Ishikawa (cell line): ENCODE data around the gene MGAM2.

Source experiments
- CEBPB ChIP-seq: IDR thresholded peaks from 2 replicates; pipeline ENCODE4 v1.6.1; 2012
- CREB1 ChIP-seq: IDR thresholded peaks from 2 replicates; pipeline ENCODE4 v1.6.1; 2012; ENCODE audit warnings: low read depth
- EGR1 ChIP-seq: IDR thresholded peaks from 2 replicates; pipeline ENCODE4 v1.6.1; 2012
- EP300 ChIP-seq: IDR thresholded peaks from 2 replicates; pipeline ENCODE4 v1.6.1; 2012; ENCODE audit warnings: borderline replicate concordance
- FOXM1 ChIP-seq: IDR thresholded peaks from 2 replicates; pipeline ENCODE4 v1.6.1; 2012; ENCODE audit warnings: low read depth, borderline replicate concordance
- MAX ChIP-seq: IDR thresholded peaks from 2 replicates; pipeline ENCODE4 v1.6.1; 2012
- NFIC ChIP-seq: IDR thresholded peaks from 2 replicates; pipeline ENCODE4 v1.6.1; 2012
- RAD21 ChIP-seq: IDR thresholded peaks from 2 replicates; pipeline ENCODE4 v1.6.1; 2012; ENCODE audit warnings: low read depth
- REST ChIP-seq: IDR thresholded peaks from 2 replicates; pipeline ENCODE4 v1.6.1; 2012; ENCODE audit warnings: low read depth, mild to moderate bottlenecking
- TAF1 ChIP-seq: IDR thresholded peaks from 2 replicates; pipeline ENCODE4 v1.6.1; 2012; ENCODE audit warnings: low read depth, mild to moderate bottlenecking
- TCF12 ChIP-seq: IDR thresholded peaks from 2 replicates; pipeline ENCODE4 v1.6.1; 2012; ENCODE audit warnings: low read depth
- TEAD4 ChIP-seq: IDR thresholded peaks from 2 replicates; pipeline ENCODE4 v1.6.1; 2012
- USF1 ChIP-seq: IDR thresholded peaks from 2 replicates; pipeline ENCODE4 v1.6.1; 2012
- YY1 ChIP-seq: IDR thresholded peaks from 2 replicates; pipeline ENCODE4 v1.6.1; 2012; ENCODE audit warnings: low read depth
- ZBTB7A ChIP-seq: IDR thresholded peaks from 2 replicates; pipeline ENCODE4 v1.6.1; 2012; ENCODE audit warnings: low read depth

Gene MGAM2

GRCh38 chr7:142180426-142180825 is 68.9 kb downstream of the MGAM2 start:
- TF ChIP-seq USF1, result no peak
- no peak for TF ChIP-seq CREB1
- TF ChIP-seq EP300, result no peak
- TF ChIP-seq MAX, result no peak
- TF ChIP-seq TAF1, result no peak
- no peak for TF ChIP-seq RAD21
- TF ChIP-seq EGR1, result no peak

- TF ChIP-seq TAF1 (no peak), TEAD4 (no peak), ZBTB7A (no peak), RAD21 (no peak), USF1 (no peak), CEBPB (no peak), NFIC (no peak), EP300 (no peak), MAX (no peak), TCF12 (no peak), YY1 (no peak), REST (no peak), CREB1 (no peak), FOXM1 (no peak), EGR1 (no peak)
Measured at GRCh38 chr7:142181211-142181610, 69.7 kb downstream of the MGAM2 start.

- no peak for TF ChIP-seq YY1
- TF ChIP-seq RAD21, result no peak
- no peak for TF ChIP-seq FOXM1
- no peak for TF ChIP-seq EP300
- no peak for TF ChIP-seq EGR1
- TF ChIP-seq ZBTB7A, result no peak
- no peak for TF ChIP-seq REST
- no peak for TF ChIP-seq NFIC
- TF ChIP-seq CREB1, result no peak
- no peak for TF ChIP-seq TAF1
- no peak for TF ChIP-seq TCF12
- TF ChIP-seq MAX, result no peak
- TF ChIP-seq CEBPB, result no peak
- no peak for TF ChIP-seq TEAD4
- no peak for TF ChIP-seq USF1
Measured at GRCh38 chr7:142181966-142182365, 70.4 kb downstream of the MGAM2 start.

- TF ChIP-seq RAD21, result no peak
- no peak for TF ChIP-seq NFIC
- TF ChIP-seq YY1, result no peak
- TF ChIP-seq TCF12, result no peak
- no peak for TF ChIP-seq TEAD4
- TF ChIP-seq FOXM1, result no peak
- no peak for TF ChIP-seq REST
- no peak for TF ChIP-seq EGR1
- TF ChIP-seq CREB1, result no peak
- no peak for TF ChIP-seq EP300
- no peak for TF ChIP-seq TAF1
- no peak for TF ChIP-seq CEBPB
- TF ChIP-seq ZBTB7A, result no peak
- TF ChIP-seq USF1, result no peak
- TF ChIP-seq MAX, result no peak
Measured at GRCh38 chr7:142185069-142185468, 73.6 kb downstream of the MGAM2 start.
